ENCODE data around the gene DCLK1. TPM values are rescaled to one million over a fixed set of nuclear protein-coding genes. Genes with fewer than 3 reads are reported as not detected.

Gene DCLK1
- total and polyA plus RNA-seq, 5 donors from 2014 or later = not detected

DNA sequence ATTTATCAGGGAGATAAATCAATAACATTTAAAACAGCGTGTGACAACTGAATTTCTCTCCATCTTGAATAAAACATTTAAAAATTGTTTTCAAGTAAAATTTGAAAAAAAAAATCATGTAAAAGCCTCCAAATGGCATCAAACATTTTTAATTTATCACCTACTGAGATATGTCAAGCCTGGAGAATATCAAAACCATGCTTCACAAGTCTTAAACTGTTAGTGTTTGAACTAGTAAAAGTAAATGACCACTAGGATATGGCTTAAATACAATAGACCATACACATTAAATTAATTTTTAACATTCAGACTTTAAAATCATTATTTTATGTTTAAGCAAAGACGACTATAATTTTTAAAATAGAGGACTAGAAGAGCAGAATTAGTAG, 281.9 kb downstream of the DCLK1 start:
- H3K27me3 Mint-ChIP-seq = no peaks in the 10 kb centered on the region
- Histone ChIP-seq H3K9me3 (ENCODE audit: control insufficient read depth in 2 of 2, low read length in 2 of 2) (no peaks in the 10 kb centered on the region), H3K36me3 (ENCODE audit: control insufficient read depth, insufficient read depth, low read length) (no peaks in the 10 kb centered on the region), H3K4me1 (ENCODE audit: control insufficient read depth, insufficient read depth, low read length, poor library complexity, severe bottlenecking) (no peaks in the 10 kb centered on the region), H3K27ac (ENCODE audit: insufficient read depth, low read length, poor library complexity, severe bottlenecking) (no peak overlapping the region), H3K27me3 (ENCODE audit: control insufficient read depth, insufficient read depth, low read length) (no peaks in the 10 kb centered on the region), H3K4me3 (ENCODE audit: low read depth, low read length) (no peak overlapping the region)
- DNase-seq (no peak), ATAC-seq (ENCODE audit: low read depth in 2 of 2) (no peak)
- H3K36me3 Mint-ChIP-seq = no peaks in the 10 kb centered on the region
- H3K4me3 Mint-ChIP-seq = no peak overlapping the region
- no peak overlapping the region for H3K27ac Mint-ChIP-seq
- H3K4me1 Mint-ChIP-seq = no peaks in the 10 kb centered on the region
- H3K9me3 Mint-ChIP-seq = peaks cover 0 to 4% (median 2%) of the 10 kb centered on the region in 7 donors

DNA sequence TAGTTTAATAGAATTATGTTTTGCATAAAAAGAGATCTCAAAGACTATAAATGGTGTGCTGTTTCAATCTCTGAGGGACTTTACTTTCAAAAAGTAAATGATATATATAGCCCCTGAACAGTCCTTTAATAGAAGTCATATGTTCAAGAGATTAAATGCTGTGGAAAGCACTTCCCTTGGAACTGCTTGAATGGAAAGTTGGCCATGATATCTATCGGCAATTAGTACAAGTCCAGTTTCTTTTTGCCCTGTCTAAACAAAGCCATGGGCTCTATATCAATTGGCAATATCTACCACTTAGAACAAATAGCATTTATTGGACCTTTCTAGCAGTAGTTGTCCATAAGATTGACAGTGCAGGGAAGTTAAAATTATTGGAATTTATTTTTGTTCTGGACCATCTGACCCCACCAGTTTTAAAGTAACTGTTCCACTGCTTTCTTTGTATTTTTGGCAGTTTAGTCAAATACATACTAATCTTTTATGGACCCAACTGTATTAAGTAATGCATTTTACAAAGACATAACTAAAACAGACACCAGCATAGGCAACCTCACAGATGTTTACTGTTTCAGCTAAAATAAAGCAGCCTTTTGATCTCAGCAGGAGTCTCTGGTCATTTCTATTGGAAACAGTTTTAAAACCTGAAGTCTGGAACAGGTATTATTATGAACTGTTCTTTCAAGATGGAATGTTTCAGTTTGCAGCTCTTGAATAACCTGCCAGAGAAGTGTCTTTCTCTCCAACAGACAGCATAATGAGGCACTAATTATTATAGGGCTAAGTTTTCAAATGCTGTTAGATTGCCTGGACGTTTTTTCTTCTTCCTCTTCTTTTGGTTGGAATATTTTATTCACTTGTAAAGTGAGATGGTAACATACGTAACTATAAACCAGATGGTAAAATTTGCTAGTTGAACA, 282.6 kb downstream of the DCLK1 start:
- H3K27me3 Mint-ChIP-seq = no peaks in the 10 kb centered on the region
- no peaks in the 10 kb centered on the region for H3K36me3 ChIP-seq (ENCODE audit: control insufficient read depth, insufficient read depth, low read length)
- no peaks in the 10 kb centered on the region for H3K36me3 Mint-ChIP-seq
- DNase-seq (no peak), ATAC-seq (ENCODE audit: low read depth in 2 of 2) (no peak)
- no peak overlapping the region for H3K27ac ChIP-seq (ENCODE audit: insufficient read depth, low read length, poor library complexity, severe bottlenecking)
- no peak overlapping the region for H3K27ac Mint-ChIP-seq
- H3K4me1 Mint-ChIP-seq = no peaks in the 10 kb centered on the region
- H3K4me1 ChIP-seq (ENCODE audit: control insufficient read depth, insufficient read depth, low read length, poor library complexity, severe bottlenecking) = no peaks in the 10 kb centered on the region
- peaks cover 0 to 4% (median 2%) of the 10 kb centered on the region in 7 donors for H3K9me3 Mint-ChIP-seq
- no peaks in the 10 kb centered on the region for H3K27me3 ChIP-seq (ENCODE audit: control insufficient read depth, insufficient read depth, low read length)
- H3K9me3 ChIP-seq (ENCODE audit: control insufficient read depth in 2 of 2, low read length in 2 of 2) = no peaks in the 10 kb centered on the region
- H3K4me3 Mint-ChIP-seq = no peak overlapping the region
- H3K4me3 ChIP-seq (ENCODE audit: low read depth, low read length) = no peak overlapping the region

DNA sequence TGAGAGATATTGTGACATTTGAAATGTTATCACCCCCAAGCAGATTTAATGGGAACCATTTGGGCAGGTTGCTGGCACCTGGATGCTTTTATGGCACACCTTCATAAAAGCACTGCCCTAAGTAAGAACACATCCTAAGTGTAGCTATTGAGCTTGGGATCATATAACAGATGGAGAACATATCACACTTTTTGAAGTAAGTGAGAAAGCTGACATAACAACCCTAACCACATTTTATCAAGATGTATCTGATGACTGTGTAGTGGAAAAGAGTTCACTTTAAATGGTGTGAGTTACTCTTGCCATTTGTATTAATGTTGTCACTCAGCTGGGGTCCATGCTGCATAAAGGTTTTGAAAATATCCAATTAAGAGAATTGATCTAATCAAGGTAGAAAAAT, 287.9 kb downstream of the DCLK1 start:
- DNase-seq = no peak
- H3K4me1 Mint-ChIP-seq = no peaks in the 10 kb centered on the region

DNA sequence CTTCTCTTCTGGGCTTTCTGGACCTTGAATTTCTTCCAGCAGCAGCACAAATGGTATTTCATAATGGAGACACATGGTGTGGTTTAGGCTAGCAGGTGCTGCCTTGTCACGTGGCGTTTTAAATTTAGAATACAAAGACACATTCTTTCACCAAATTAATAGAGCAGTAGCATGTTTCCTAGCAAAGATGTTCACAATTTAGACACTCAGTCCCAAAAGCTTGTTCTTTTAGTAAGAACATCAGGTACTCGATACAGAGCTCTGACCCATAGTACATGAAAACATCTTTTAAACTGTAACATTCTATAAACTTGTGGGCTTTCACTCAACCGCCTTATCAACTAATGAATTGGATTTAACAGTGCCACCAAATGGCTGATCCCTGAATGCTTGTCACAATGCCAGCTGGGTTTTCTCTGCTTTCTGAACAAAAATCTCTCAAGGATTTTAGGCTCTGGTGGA, 290.1 kb downstream of the DCLK1 start:
- Mint-ChIP-seq H3K27ac (no peak overlapping the region), H3K36me3 (no peaks in the 10 kb centered on the region), H3K4me3 (no peak overlapping the region), H3K27me3 (no peaks in the 10 kb centered on the region), H3K9me3 (peaks cover 0 to 7% (median 1%) of the 10 kb centered on the region in 7 donors), H3K4me1 (no peaks in the 10 kb centered on the region)
- no peaks in the 10 kb centered on the region for H3K4me1 ChIP-seq (ENCODE audit: control insufficient read depth, insufficient read depth, low read length, poor library complexity, severe bottlenecking)
- no peak overlapping the region for H3K4me3 ChIP-seq (ENCODE audit: low read depth, low read length)
- H3K27ac ChIP-seq (ENCODE audit: insufficient read depth, low read length, poor library complexity, severe bottlenecking) = no peak overlapping the region
- no peaks in the 10 kb centered on the region for H3K9me3 ChIP-seq (ENCODE audit: control insufficient read depth in 2 of 2, low read length in 2 of 2)
- DNase-seq = no peak
- no peaks in the 10 kb centered on the region for H3K36me3 ChIP-seq (ENCODE audit: control insufficient read depth, insufficient read depth, low read length)
- H3K27me3 ChIP-seq (ENCODE audit: control insufficient read depth, insufficient read depth, low read length) = no peaks in the 10 kb centered on the region
- no peak for ATAC-seq (ENCODE audit: low read depth in 2 of 2)

More for the DNA sequence above, 287.9 kb downstream of the DCLK1 start:
- Histone ChIP-seq H3K36me3 (ENCODE audit: control insufficient read depth, insufficient read depth, low read length) (no peaks in the 10 kb centered on the region), H3K9me3 (ENCODE audit: control insufficient read depth in 2 of 2, low read length in 2 of 2) (no peaks in the 10 kb centered on the region), H3K4me3 (ENCODE audit: low read depth, low read length) (no peak overlapping the region), H3K27me3 (ENCODE audit: control insufficient read depth, insufficient read depth, low read length) (no peaks in the 10 kb centered on the region), H3K27ac (ENCODE audit: insufficient read depth, low read length, poor library complexity, severe bottlenecking) (no peak overlapping the region), H3K4me1 (ENCODE audit: control insufficient read depth, insufficient read depth, low read length, poor library complexity, severe bottlenecking) (no peaks in the 10 kb centered on the region)
- H3K4me3 Mint-ChIP-seq = no peak overlapping the region
- no peaks in the 10 kb centered on the region for H3K27me3 Mint-ChIP-seq
- no peaks in the 10 kb centered on the region for H3K36me3 Mint-ChIP-seq
- H3K9me3 Mint-ChIP-seq = peaks cover 0 to 7% (median under 1%) of the 10 kb centered on the region in 7 donors
- no peak overlapping the region for H3K27ac Mint-ChIP-seq
- ATAC-seq (ENCODE audit: low read depth in 2 of 2) = no peak

DNA sequence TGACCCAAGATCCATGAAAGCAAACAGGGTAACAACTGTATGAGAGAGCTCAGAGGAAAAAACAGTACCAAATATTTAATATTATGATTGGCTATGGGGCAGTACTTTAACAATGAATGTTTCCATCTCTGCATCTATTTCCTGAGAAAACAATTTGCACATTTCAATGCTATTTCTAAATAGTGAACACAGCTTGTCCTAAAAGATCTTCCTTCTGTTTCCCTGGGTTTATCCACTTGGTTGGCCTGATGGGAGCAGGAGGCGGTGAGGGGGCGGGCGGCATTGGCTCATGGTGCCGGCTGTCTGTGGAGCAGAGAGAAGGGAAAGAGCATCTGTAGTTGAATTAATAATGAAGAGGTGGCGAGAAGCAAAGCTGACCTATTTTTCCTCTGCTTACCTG, 291.4 kb downstream of the DCLK1 start:
- Mint-ChIP-seq H3K9me3 (peaks cover 0 to 7% (median 2%) of the 10 kb centered on the region in 7 donors), H3K36me3 (no peaks in the 10 kb centered on the region), H3K27me3 (no peaks in the 10 kb centered on the region), H3K4me1 (no peaks in the 10 kb centered on the region), H3K4me3 (no peak overlapping the region), H3K27ac (no peak overlapping the region)
- no peaks in the 10 kb centered on the region for H3K36me3 ChIP-seq (ENCODE audit: control insufficient read depth, insufficient read depth, low read length)
- ATAC-seq (ENCODE audit: low read depth in 2 of 2) (no peak), DNase-seq (no peak)
- no peak overlapping the region for H3K27ac ChIP-seq (ENCODE audit: insufficient read depth, low read length, poor library complexity, severe bottlenecking)
- H3K9me3 ChIP-seq (ENCODE audit: control insufficient read depth in 2 of 2, low read length in 2 of 2) = no peaks in the 10 kb centered on the region
- H3K4me3 ChIP-seq (ENCODE audit: low read depth, low read length) = no peak overlapping the region
- H3K4me1 ChIP-seq (ENCODE audit: control insufficient read depth, insufficient read depth, low read length, poor library complexity, severe bottlenecking) = no peaks in the 10 kb centered on the region
- H3K27me3 ChIP-seq (ENCODE audit: control insufficient read depth, insufficient read depth, low read length) = no peaks in the 10 kb centered on the region

DNA sequence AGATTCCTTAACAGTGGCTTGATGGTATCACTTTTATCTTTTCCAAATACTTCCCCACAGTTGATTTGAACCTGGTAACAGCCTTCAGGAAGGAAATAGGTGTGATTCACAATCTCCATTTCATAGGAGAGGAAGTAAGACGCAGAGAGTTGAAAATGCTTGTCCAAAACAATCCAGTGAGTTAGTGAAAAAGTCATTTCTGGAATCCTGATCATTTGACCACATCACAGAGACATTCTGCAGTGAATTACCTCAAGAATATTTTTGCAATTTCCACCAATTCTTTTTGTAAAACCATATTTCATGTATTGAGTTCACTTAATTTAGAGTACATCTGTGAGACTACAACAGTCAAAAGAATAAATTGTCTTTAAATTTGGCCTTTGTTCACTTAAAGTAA, 292.8 kb downstream of the DCLK1 start:
- ATAC-seq (ENCODE audit: low read depth in 2 of 2) = no peak
- no peaks in the 10 kb centered on the region for H3K36me3 ChIP-seq (ENCODE audit: control insufficient read depth, insufficient read depth, low read length)
- Mint-ChIP-seq H3K36me3 (no peaks in the 10 kb centered on the region), H3K9me3 (peaks cover 0 to 7% (median 2%) of the 10 kb centered on the region in 7 donors), H3K4me3 (no peak overlapping the region), H3K4me1 (no peaks in the 10 kb centered on the region), H3K27me3 (no peaks in the 10 kb centered on the region), H3K27ac (no peak overlapping the region)
- no peaks in the 10 kb centered on the region for H3K27me3 ChIP-seq (ENCODE audit: control insufficient read depth, insufficient read depth, low read length)
- H3K27ac ChIP-seq (ENCODE audit: insufficient read depth, low read length, poor library complexity, severe bottlenecking) = no peak overlapping the region
- no peaks in the 10 kb centered on the region for H3K9me3 ChIP-seq (ENCODE audit: control insufficient read depth in 2 of 2, low read length in 2 of 2)
- no peak for DNase-seq
- no peaks in the 10 kb centered on the region for H3K4me1 ChIP-seq (ENCODE audit: control insufficient read depth, insufficient read depth, low read length, poor library complexity, severe bottlenecking)
- no peak overlapping the region for H3K4me3 ChIP-seq (ENCODE audit: low read depth, low read length)

DNA sequence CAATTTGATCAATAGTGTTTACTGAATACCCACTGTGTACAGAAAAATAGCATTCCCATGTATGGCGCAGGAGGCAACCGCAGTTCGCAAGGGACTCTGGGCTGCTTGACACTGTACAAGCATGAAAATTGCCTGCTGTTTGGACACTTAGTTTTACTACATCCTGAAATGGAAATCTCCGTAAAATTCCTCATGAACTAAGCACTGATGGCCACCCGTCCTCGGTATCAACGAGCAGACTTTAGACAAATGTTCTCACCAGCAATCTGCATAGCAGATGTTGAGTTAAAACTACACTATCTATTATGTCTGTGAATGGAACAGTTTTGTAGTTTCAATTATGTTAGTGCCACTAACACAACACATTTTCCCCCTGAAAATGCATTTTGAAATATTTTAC, 294.7 kb downstream of the DCLK1 start:
- DNase-seq (no peak), ATAC-seq (ENCODE audit: low read depth in 2 of 2) (no peak)
- H3K27ac ChIP-seq (ENCODE audit: insufficient read depth, low read length, poor library complexity, severe bottlenecking) = no peak overlapping the region
- Mint-ChIP-seq H3K27me3 (no peaks in the 10 kb centered on the region), H3K4me1 (no peaks in the 10 kb centered on the region), H3K4me3 (no peak overlapping the region), H3K27ac (no peak overlapping the region), H3K9me3 (peaks cover 0 to 4% (median 2%) of the 10 kb centered on the region in 7 donors), H3K36me3 (no peaks in the 10 kb centered on the region)
- H3K27me3 ChIP-seq (ENCODE audit: control insufficient read depth, insufficient read depth, low read length) = no peaks in the 10 kb centered on the region
- H3K4me3 ChIP-seq (ENCODE audit: low read depth, low read length) = no peak overlapping the region
- no peaks in the 10 kb centered on the region for H3K4me1 ChIP-seq (ENCODE audit: control insufficient read depth, insufficient read depth, low read length, poor library complexity, severe bottlenecking)
- H3K36me3 ChIP-seq (ENCODE audit: control insufficient read depth, insufficient read depth, low read length) = no peaks in the 10 kb centered on the region
- no peaks in the 10 kb centered on the region for H3K9me3 ChIP-seq (ENCODE audit: control insufficient read depth in 2 of 2, low read length in 2 of 2)

DNA sequence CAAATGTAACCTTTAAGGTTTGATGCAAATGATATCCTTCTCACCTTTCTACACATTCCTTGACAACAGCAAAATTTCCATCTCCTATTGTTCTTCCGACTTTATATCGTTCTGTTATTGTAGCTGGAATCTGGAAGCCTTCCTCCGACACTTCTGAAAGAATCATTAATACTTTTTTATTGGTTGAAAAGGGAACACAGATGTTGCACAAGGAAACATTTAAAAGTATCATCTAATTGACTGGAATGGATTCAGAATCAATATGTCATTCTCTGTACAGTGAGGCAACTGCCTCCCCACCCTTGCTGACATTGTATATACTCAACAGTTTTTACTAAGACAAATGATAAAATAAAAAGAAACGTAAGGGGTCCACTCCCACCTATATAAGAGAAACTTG, 295.2 kb downstream of the DCLK1 start:
- no peak for DNase-seq
- H3K27me3 ChIP-seq (ENCODE audit: control insufficient read depth, insufficient read depth, low read length) = no peaks in the 10 kb centered on the region
- H3K9me3 ChIP-seq (ENCODE audit: control insufficient read depth in 2 of 2, low read length in 2 of 2) = no peaks in the 10 kb centered on the region
- Mint-ChIP-seq H3K36me3 (no peaks in the 10 kb centered on the region), H3K9me3 (peaks cover 0 to 4% (median 2%) of the 10 kb centered on the region in 7 donors), H3K4me1 (no peaks in the 10 kb centered on the region), H3K27me3 (no peaks in the 10 kb centered on the region), H3K4me3 (no peak overlapping the region), H3K27ac (no peak overlapping the region)
- H3K4me3 ChIP-seq (ENCODE audit: low read depth, low read length) = no peak overlapping the region
- no peaks in the 10 kb centered on the region for H3K36me3 ChIP-seq (ENCODE audit: control insufficient read depth, insufficient read depth, low read length)
- H3K4me1 ChIP-seq (ENCODE audit: control insufficient read depth, insufficient read depth, low read length, poor library complexity, severe bottlenecking) = no peaks in the 10 kb centered on the region
- no peak overlapping the region for H3K27ac ChIP-seq (ENCODE audit: insufficient read depth, low read length, poor library complexity, severe bottlenecking)
- no peak for ATAC-seq (ENCODE audit: low read depth in 2 of 2)
